MM.1S (cell line): Measurements from ENCODE around the gene CA12.

ENCODE experiments used
- CTCF ChIP-seq: fragments of 300-600 bp; sonication (generic); IDR thresholded peaks from 2 replicates; pipeline ENCODE4 v1.5.1; 2016; ENCODE audit warnings: antibody characterized with exemption, low read length, mixed read lengths
- EZH2phosphoT487 ChIP-seq: fragments of 300-600 bp; sonication (generic); IDR thresholded peaks from 2 replicates; pipeline ENCODE4 v1.6.1; 2018; ENCODE audit warnings: antibody characterized with exemption, low read length

GRCh38 chr15:63409179-63409578, 27.5 kb upstream of the CA12 start:
- TF ChIP-seq CTCF: no peak
- TF ChIP-seq EZH2phosphoT487: no peak
